Measurements from ENCODE around the gene MSRB2.

MSRB2 gene

GRCh38 chr10:23139677-23140076 lies 44.3 kb downstream of the MSRB2 start:
- POLR2A ChIA-PET = no interaction called here
- TF ChIP-seq, protein P1, sequence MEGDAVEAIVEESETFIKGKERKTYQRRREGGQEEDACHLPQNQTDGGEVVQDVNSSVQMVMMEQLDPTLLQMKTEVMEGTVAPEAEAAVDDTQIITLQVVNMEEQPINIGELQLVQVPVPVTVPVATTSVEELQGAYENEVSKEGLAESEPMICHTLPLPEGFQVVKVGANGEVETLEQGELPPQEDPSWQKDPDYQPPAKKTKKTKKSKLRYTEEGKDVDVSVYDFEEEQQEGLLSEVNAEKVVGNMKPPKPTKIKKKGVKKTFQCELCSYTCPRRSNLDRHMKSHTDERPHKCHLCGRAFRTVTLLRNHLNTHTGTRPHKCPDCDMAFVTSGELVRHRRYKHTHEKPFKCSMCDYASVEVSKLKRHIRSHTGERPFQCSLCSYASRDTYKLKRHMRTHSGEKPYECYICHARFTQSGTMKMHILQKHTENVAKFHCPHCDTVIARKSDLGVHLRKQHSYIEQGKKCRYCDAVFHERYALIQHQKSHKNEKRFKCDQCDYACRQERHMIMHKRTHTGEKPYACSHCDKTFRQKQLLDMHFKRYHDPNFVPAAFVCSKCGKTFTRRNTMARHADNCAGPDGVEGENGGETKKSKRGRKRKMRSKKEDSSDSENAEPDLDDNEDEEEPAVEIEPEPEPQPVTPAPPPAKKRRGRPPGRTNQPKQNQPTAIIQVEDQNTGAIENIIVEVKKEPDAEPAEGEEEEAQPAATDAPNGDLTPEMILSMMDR (IDR thresholded peaks at IDR 0.05; ENCODE audit: control extremely low read depth, extremely low read depth, low read depth, missing control alignments) = no peak
- CTCF ChIA-PET = interaction anchor here (1.1 kb wide), 1 partner anchor 24 kb away, joined by 3 read pairs; no protein-coding TSS in a partner anchor

DNA sequence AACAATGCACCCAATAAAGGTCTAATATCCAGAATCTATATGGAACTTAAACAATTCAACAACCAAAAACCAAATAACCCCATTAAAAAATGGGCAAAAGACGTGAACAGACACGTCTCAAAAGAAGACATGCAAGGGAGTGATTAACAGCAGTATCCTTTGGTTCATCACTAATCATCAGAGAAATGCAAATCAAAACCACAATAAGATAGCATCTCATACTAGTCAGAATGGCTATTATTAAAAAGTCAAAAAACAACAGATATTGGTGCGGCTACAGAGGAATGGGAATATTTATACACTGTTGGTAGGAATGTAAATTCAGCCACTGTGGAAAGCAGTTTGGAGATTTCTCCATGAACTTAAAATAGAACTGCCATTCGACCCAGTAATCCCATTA lies 46.6 kb downstream of the MSRB2 start:
- ChIA-PET CTCF (no interaction called here), POLR2A (no interaction called here)
- TF ChIP-seq, protein P1 (IDR thresholded peaks at IDR 0.05; ENCODE audit: control extremely low read depth, extremely low read depth, low read depth, missing control alignments) = no peak
- no peak for DNase-seq (ENCODE audit: extremely low spot score)

More at GRCh38 chr10:23139677-23140076, 44.3 kb downstream of the MSRB2 start:
- no peak for DNase-seq (ENCODE audit: extremely low spot score)

- ChIA-PET POLR2A (no interaction called here), CTCF (interaction anchor here (2.6 kb wide), 1 partner anchor 12 kb away, joined by 13 read pairs; no protein-coding TSS in a partner anchor)
- TF ChIP-seq, protein P1 (IDR thresholded peaks at IDR 0.05; ENCODE audit: control extremely low read depth, extremely low read depth, low read depth, missing control alignments) = no peak
- DNase-seq (ENCODE audit: extremely low spot score) = no peak
These were observed 50.9 kb downstream of the MSRB2 start for GRCh38 chr10:23146258-23146657.

DNA sequence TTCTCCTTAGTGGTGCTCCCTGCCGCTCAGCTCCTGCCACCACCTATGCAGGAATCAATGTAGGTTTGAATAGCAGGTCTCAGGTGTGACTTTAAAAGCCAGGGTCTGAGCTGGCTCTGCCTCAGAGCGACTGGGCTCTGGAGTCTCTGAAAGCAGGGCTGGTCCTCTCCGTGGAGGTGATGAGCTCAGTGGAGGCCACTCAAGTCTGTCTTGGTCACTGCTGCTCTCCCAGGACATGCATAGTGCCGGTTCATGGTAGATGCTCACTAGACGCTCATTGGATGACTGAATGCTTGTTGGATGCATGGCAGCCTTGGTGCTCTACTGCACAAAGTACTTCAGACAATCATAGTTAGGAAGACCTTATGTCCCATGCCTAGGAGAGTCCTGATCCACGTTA lies 51.7 kb downstream of the MSRB2 start:
- no peak for DNase-seq (ENCODE audit: extremely low spot score)
- ChIA-PET CTCF (interaction anchor here (2.6 kb wide), 1 partner anchor 11 kb away, joined by 13 read pairs; no protein-coding TSS in a partner anchor), POLR2A (no interaction called here)
- TF ChIP-seq, protein P1 (IDR thresholded peaks at IDR 0.05; ENCODE audit: control extremely low read depth, extremely low read depth, low read depth, missing control alignments) = no peak

DNA sequence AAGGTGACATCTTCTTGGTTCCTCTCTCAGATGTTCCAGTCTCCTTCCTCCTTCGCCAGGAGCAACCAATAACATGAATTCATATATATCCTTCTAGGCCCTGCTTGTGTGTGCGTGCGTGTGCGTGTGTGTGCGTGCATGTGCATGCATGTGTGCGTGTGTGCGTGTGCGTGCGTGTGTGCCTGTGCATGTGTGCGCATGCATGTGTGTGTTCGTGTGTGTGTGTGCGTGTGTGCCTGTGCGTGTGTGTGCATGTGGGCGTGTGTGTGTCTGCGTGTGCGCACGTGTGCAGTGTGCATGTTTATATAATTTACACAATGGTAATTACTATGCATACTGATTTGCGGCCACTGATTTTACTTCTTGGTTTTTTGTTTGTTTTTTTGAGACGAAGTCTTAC lies 52.8 kb downstream of the MSRB2 start:
- CTCF ChIA-PET = no interaction called here
- TF ChIP-seq, protein P1 (IDR thresholded peaks at IDR 0.05; ENCODE audit: control extremely low read depth, extremely low read depth, low read depth, missing control alignments) = no peak
- POLR2A ChIA-PET = no interaction called here
- no peak for DNase-seq (ENCODE audit: extremely low spot score)

- TF ChIP-seq, protein P1 (IDR thresholded peaks at IDR 0.05; ENCODE audit: control extremely low read depth, extremely low read depth, low read depth, missing control alignments) = no peak
- POLR2A ChIA-PET = no interaction called here
- no peak for DNase-seq (ENCODE audit: extremely low spot score)
- CTCF ChIA-PET = interaction anchor here (1.1 to 1.4 kb wide), 2 partner anchors 13 to 143 kb away, joined by 3 to 4 read pairs; no protein-coding TSS in a partner anchor
These were observed 54.7 kb downstream of the MSRB2 start for GRCh38 chr10:23150091-23150490.

Measured in GM10248 (cell line).